ENCODE data around the gene ZNF789. TPM values are rescaled to one million over a fixed set of nuclear protein-coding genes. Genes with fewer than 3 reads are reported as not detected.

Gene ZNF789
- total RNA-seq, 2 experiments from 2014 or later = 32.2 to 59.6 TPM

GRCh38 chr7:99452541-99452940, 20.1 kb upstream of the ZNF789 start:
- Histone ChIP-seq H3K9me3 (ENCODE audit: low read length) (no peaks in the 10 kb centered on the region), H2AFZ (ENCODE audit: low read length) (no peak overlapping the region), H3K36me3 (ENCODE audit: insufficient read depth, low read length) (peaks cover 97% of the 10 kb centered on the region), H3K4me1 (ENCODE audit: insufficient read depth, low read length, poor library complexity, severe bottlenecking) (no peaks in the 10 kb centered on the region), H4K20me1 (ENCODE audit: insufficient read depth, low read length) (no peaks in the 10 kb centered on the region; the same call in 1 of the 2 replicates), H3K79me2 (ENCODE audit: insufficient read depth, low read depth, low read length) (no peaks in the 10 kb centered on the region), H3K4me2 (ENCODE audit: low read length) (no peak overlapping the region), H3K9me2 (ENCODE audit: insufficient read depth, low read length) (no peaks in the 10 kb centered on the region), H3K4me3 (ENCODE audit: low read depth, low read length, poor library complexity, severe bottlenecking) (no peak overlapping the region), H3K27ac (ENCODE audit: low read depth, low read length, poor library complexity, severe bottlenecking) (no peak overlapping the region)
- intact Hi-C loops (cut with micrococcal nuclease; ENCODE audit: unreplicated experiment) = no loop called here
- ChIA-PET POLR2A (no interaction called here), CTCF (ENCODE audit: unreplicated experiment) (no interaction called here)
- no TSS peak for BruUV-seq (replicated peaks)
- TF ChIP-seq CTCF (conservative IDR thresholded peaks at IDR 0.05; ENCODE audit: low read length) (no peak), EZH2phosphoT487 (IDR thresholded peaks at IDR 0.05; ENCODE audit: borderline replicate concordance, low read depth, low read length) (no peak)
- DNase-seq (ENCODE audit: low spot score) = no peak

- H2AFZ ChIP-seq (ENCODE audit: low read length) = no peak overlapping the region
- TF ChIP-seq CTCF (conservative IDR thresholded peaks at IDR 0.05; ENCODE audit: low read length) (no peak), EZH2phosphoT487 (IDR thresholded peaks at IDR 0.05; ENCODE audit: borderline replicate concordance, low read depth, low read length) (no peak)
- H3K9me2 ChIP-seq (ENCODE audit: insufficient read depth, low read length) = no peaks in the 10 kb centered on the region
- peaks cover 97% of the 10 kb centered on the region for H3K36me3 ChIP-seq (ENCODE audit: insufficient read depth, low read length)
- no peak for DNase-seq (ENCODE audit: low spot score)
- no peak overlapping the region for H3K27ac ChIP-seq (ENCODE audit: low read depth, low read length, poor library complexity, severe bottlenecking)
- H3K9me3 ChIP-seq (ENCODE audit: low read length) = no peaks in the 10 kb centered on the region
- no TSS peak for BruUV-seq (replicated peaks)
- intact Hi-C loops (cut with micrococcal nuclease; ENCODE audit: unreplicated experiment) = no loop called here
- no peaks in the 10 kb centered on the region for H3K4me1 ChIP-seq (ENCODE audit: insufficient read depth, low read length, poor library complexity, severe bottlenecking)
- POLR2A ChIA-PET = no interaction called here
- no peak overlapping the region for H3K4me3 ChIP-seq (ENCODE audit: low read depth, low read length, poor library complexity, severe bottlenecking)
- H3K79me2 ChIP-seq (ENCODE audit: insufficient read depth, low read depth, low read length) = no peaks in the 10 kb centered on the region
- CTCF ChIA-PET (ENCODE audit: unreplicated experiment) = no interaction called here
- no peak overlapping the region for H3K4me2 ChIP-seq (ENCODE audit: low read length)
- no peaks in the 10 kb centered on the region; the same call in 1 of the 2 replicates for H4K20me1 ChIP-seq (ENCODE audit: insufficient read depth, low read length)
Measured at GRCh38 chr7:99453105-99453504, 19.6 kb upstream of the ZNF789 start.

GRCh38 chr7:99455874-99456273, 16.8 kb upstream of the ZNF789 start:
- intact Hi-C loops (cut with micrococcal nuclease; ENCODE audit: unreplicated experiment) = no loop called here
- BruUV-seq (replicated peaks) = no TSS peak
- H3K4me3 ChIP-seq (ENCODE audit: low read depth, low read length, poor library complexity, severe bottlenecking) = no peak overlapping the region
- TF ChIP-seq EZH2phosphoT487 (IDR thresholded peaks at IDR 0.05; ENCODE audit: borderline replicate concordance, low read depth, low read length) (no peak), CTCF (conservative IDR thresholded peaks at IDR 0.05; ENCODE audit: low read length) (no peak)
- H3K79me2 ChIP-seq (ENCODE audit: insufficient read depth, low read depth, low read length) = peaks cover 23% of the 10 kb centered on the region
- no peak overlapping the region for H2AFZ ChIP-seq (ENCODE audit: low read length)
- H3K9me2 ChIP-seq (ENCODE audit: insufficient read depth, low read length) = no peaks in the 10 kb centered on the region
- H3K9me3 ChIP-seq (ENCODE audit: low read length) = no peaks in the 10 kb centered on the region
- H3K4me1 ChIP-seq (ENCODE audit: insufficient read depth, low read length, poor library complexity, severe bottlenecking) = no peaks in the 10 kb centered on the region
- H3K27ac ChIP-seq (ENCODE audit: low read depth, low read length, poor library complexity, severe bottlenecking) = no peak overlapping the region
- POLR2A ChIA-PET = interaction anchor here (0.7 to 1.1 kb wide), 2 partner anchors 9 to 93 kb away, joined by 3 read pairs; no protein-coding TSS in a partner anchor
- DNase-seq (ENCODE audit: low spot score) = no peak
- CTCF ChIA-PET (ENCODE audit: unreplicated experiment) = no interaction called here
- peaks cover 97% of the 10 kb centered on the region for H3K36me3 ChIP-seq (ENCODE audit: insufficient read depth, low read length)
- no peak overlapping the region for H3K4me2 ChIP-seq (ENCODE audit: low read length)
- H4K20me1 ChIP-seq (ENCODE audit: insufficient read depth, low read length) = no peaks in the 10 kb centered on the region

All from OCI-LY7 (cell line).